Stimulated activated CD4-positive, alpha-beta T cell treated with anti-CD3 and anti-CD28 coated beads, Interleukin-1b, Interleukin-23, amount 100 ng/mL, for 4 hours (primary cell): ENCODE results near the gene RPTOR.
A peak's percentile ranks its signal among the peaks of the same experiment; 100 is the strongest.
"Not testable (repeated sequence)": the region's sequence is repeated elsewhere in the genome, so short reads cannot be mapped to it uniquely, and the experiment has no call there.

Experiments used
- DNase-seq, 2 donors: peaks; one replicate each; pipeline ENCODE4 v3.0.0-alpha.2; 2020; ENCODE audit warnings: low read depth in 2 of 2

RPTOR gene

GRCh38 chr17:80545499-80545826 is 825 bp downstream of the RPTOR start:
- no peak for DNase-seq

- no peak for DNase-seq
Observed at GRCh38 chr17:80546267-80546666, 1.6 kb downstream of the RPTOR start.

GRCh38 chr17:80552523-80552922 is 7.9 kb downstream of the RPTOR start:
- DNase-seq = no peak

GRCh38 chr17:80555266-80555665 is 10.6 kb downstream of the RPTOR start:
- no peak for DNase-seq

GRCh38 chr17:80558046-80558445 is 13.4 kb downstream of the RPTOR start:
- DNase-seq = no peak

GRCh38 chr17:80559825-80560251 is 15.2 kb downstream of the RPTOR start:
- no peak for DNase-seq

- DNase-seq = no peak
Observed at GRCh38 chr17:80561541-80562114, 17.0 kb downstream of the RPTOR start.

- no peak for DNase-seq
Observed at GRCh38 chr17:80564545-80564944, 19.9 kb downstream of the RPTOR start.

- DNase-seq = no peak
Observed at GRCh38 chr17:80565343-80566053, 20.9 kb downstream of the RPTOR start.

- no peak for DNase-seq
Observed at GRCh38 chr17:80566054-80566400, 21.4 kb downstream of the RPTOR start.

- no peak for DNase-seq
Observed at GRCh38 chr17:80568246-80568645, 23.6 kb downstream of the RPTOR start.

- DNase-seq = no peak
Observed at GRCh38 chr17:80569924-80570323, 25.3 kb downstream of the RPTOR start.

- no peak for DNase-seq
Observed at GRCh38 chr17:80573701-80574100, 29.1 kb downstream of the RPTOR start.

GRCh38 chr17:80574496-80574895 is 29.9 kb downstream of the RPTOR start:
- no peak for DNase-seq

GRCh38 chr17:80575057-80575875 is 30.6 kb downstream of the RPTOR start:
- DNase-seq = peak; percentile 91 to 93

GRCh38 chr17:80577876-80578570 is 33.4 kb downstream of the RPTOR start:
- no peak for DNase-seq

GRCh38 chr17:80578668-80579388 is 34.2 kb downstream of the RPTOR start:
- not testable (repeated sequence) for DNase-seq

GRCh38 chr17:80582165-80582564 is 37.5 kb downstream of the RPTOR start:
- no peak for DNase-seq

- DNase-seq = no peak
Observed at GRCh38 chr17:80584176-80584905, 39.7 kb downstream of the RPTOR start.

- no peak for DNase-seq
Observed at GRCh38 chr17:80585890-80586845, 41.5 kb downstream of the RPTOR start.
